AG04450 (cell line): Measurements from ENCODE around the gene TOM1. TPM values are rescaled to one million over a fixed set of nuclear protein-coding genes. Genes with fewer than 3 reads are reported as not detected.
A peak's percentile ranks its signal among the peaks of the same experiment; 100 is the strongest.
"Not testable (repeated sequence)": the region's sequence is repeated elsewhere in the genome, so short reads cannot be mapped to it uniquely, and the experiment has no call there.

Experiments used
- CTCF ChIA-PET: fragments of 300-600, 350-600 bp; formaldehyde crosslinking; extraction: SDS; loops from one replicate; lab custom pipeline; 2022; ENCODE audit warnings: antibody characterized with exemption, inconsistent platforms; lab: Charles Lee
- POLR2A ChIA-PET: fragments of 350-600 bp; formaldehyde crosslinking; extraction: SDS; loops from one replicate; lab custom pipeline; 2021; ENCODE audit warnings: antibody characterized with exemption, inconsistent platforms; lab: Yijun Ruan, JAX
- DNase-seq: peaks from one replicate; pipeline ENCODE4 v3.0.0-alpha.2; 2011; ENCODE audit warnings: low read depth, low spot score
- H3K27ac ChIP-seq: one replicate; pipeline ENCODE4 v1.5.1; 2012; ENCODE audit warnings: low read depth, low read length, control low read depth
- H3K27me3 ChIP-seq: one replicate; pipeline ENCODE4 v1.6.0; 2012; ENCODE audit warnings: low read length; ENCODE audit not compliant: control insufficient read depth, insufficient read depth
- H3K4me3 ChIP-seq: 2 replicates; pipeline ENCODE4 v1.5.1; 2011; ENCODE audit warnings: mild to moderate bottlenecking, low read depth, low read length, control low read depth
- H3K9me3 ChIP-seq: 2 replicates; pipeline ENCODE4 v1.5.1; 2012; ENCODE audit warnings: low read length; ENCODE audit not compliant: control insufficient read depth, insufficient read depth
- CTCF ChIP-seq: IDR thresholded peaks from 2 replicates; pipeline ENCODE4 v1.5.1; 2011; ENCODE audit warnings: low read depth, low read length, control low read depth, inconsistent platforms
- polyA plus RNA-seq: library from polyadenylated mRNA; depleted of rRNA; stranded (reverse); fragments of >200 nt; gene quantifications from 2 replicates; pipeline ENCODE4 v1.2.3, GENCODE V29; 2011

Gene TOM1
- polyA plus RNA-seq, 1 experiment: 40.0 TPM

- DNase-seq: no peak
- POLR2A ChIA-PET: interaction anchor here (1.1 kb wide), 1 partner anchor 19 kb away, joined by 4 read pairs; no protein-coding TSS in a partner anchor
- no peaks in the 10 kb centered on the region for H3K9me3 ChIP-seq
- H3K4me3 ChIP-seq: no peak overlapping the region
- no peak overlapping the region for H3K27ac ChIP-seq
- TF ChIP-seq CTCF: no peak
- CTCF ChIA-PET: no interaction called here
- H3K27me3 ChIP-seq: no peaks in the 10 kb centered on the region
These were observed 58.4 kb downstream of the TOM1 start for GRCh38 chr22:35357883-35358621.

- no peak overlapping the region for H3K27ac ChIP-seq
- no peaks in the 10 kb centered on the region for H3K9me3 ChIP-seq
- DNase-seq: no peak
- no peak overlapping the region for H3K4me3 ChIP-seq
- H3K27me3 ChIP-seq: no peaks in the 10 kb centered on the region
- no peak for TF ChIP-seq CTCF
- ChIA-PET POLR2A (interaction anchor here (1.1 kb wide), 1 partner anchor 22 kb away, joined by 3 read pairs; no protein-coding TSS in a partner anchor), CTCF (interaction anchor here (0.6 to 1.6 kb wide), 2 partner anchors 9 to 213 kb away, joined by 4 read pairs; no protein-coding TSS in a partner anchor)
These were observed 59.8 kb downstream of the TOM1 start for GRCh38 chr22:35359380-35360065.

DNA sequence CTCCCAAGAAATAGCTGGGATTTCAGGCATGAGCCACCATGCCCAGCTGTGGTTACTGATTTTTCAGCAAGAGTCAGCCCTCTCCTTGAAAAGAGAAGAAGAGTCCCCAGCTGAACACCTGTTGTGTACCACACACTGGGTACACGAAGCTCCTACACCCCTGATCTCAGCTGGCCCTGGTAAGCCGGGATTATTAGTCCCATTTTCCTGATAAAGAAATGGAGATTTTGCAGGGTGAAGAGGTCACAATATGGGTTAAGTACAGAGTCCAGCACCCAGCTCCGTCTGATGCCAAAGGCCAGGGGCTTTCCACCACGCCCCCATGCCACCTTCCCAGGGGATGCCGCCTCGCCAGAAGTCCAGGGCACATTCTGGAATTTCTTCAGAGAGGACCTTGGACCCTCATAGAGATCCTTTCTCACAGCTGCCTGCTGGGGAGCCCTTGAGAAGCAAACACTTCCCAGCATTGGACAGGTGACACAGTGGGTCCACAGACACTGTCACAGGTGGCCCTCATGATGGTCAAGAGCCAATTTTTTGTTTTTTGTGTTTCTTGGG lies 61.4 kb downstream of the TOM1 start:
- Histone ChIP-seq H3K4me3 (no peak overlapping the region), H3K27ac (no peak overlapping the region), H3K9me3 (no peaks in the 10 kb centered on the region), H3K27me3 (no peaks in the 10 kb centered on the region)
- ChIA-PET CTCF (interaction anchor here (1.2 kb wide), 1 partner anchor 10 kb away, joined by 3 read pairs; no protein-coding TSS in a partner anchor), POLR2A (interaction anchor here (0.5 kb wide), 1 partner anchor 24 kb away, joined by 4 read pairs; no protein-coding TSS in a partner anchor)
- no peak for DNase-seq
- no peak for TF ChIP-seq CTCF

DNA sequence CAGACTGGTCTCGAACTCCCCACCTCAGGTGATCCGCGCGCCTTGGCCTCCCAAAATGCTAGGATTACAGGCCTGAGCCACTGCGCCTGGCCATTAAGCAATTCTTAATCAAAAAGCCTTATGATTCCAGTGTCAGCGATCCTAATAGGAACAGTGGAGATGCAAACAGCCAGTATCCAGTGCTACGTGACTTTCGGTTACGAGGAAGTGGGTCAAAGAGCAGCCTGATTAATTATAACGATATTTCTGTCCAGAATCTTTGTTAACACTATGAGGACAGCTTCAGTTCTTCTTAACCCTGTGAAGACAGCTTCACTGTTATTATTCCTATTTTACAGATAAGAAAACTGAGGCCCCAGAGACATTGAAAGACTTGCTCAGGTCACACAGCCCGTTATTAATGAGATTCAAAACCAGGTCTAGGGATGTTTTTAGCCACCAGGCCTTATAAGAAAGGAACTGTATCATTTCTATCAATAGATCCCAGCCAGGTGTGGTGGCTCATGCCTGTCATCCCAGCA lies 63.9 kb downstream of the TOM1 start:
- ChIA-PET CTCF (interaction anchor here (0.9 to 1.2 kb wide), 2 partner anchors 12 to 220 kb away, joined by 3 read pairs; no protein-coding TSS in a partner anchor), POLR2A (interaction anchor here (1.6 to 1.9 kb wide), 2 partner anchors 13 to 17 kb away, joined by 4 read pairs; partner anchors contain the start of gene HMOX1)
- no peak for TF ChIP-seq CTCF
- Histone ChIP-seq H3K9me3 (no peaks in the 10 kb centered on the region; the same call in 1 of the 2 replicates), H3K27me3 (no peaks in the 10 kb centered on the region), H3K27ac (no peak overlapping the region), H3K4me3 (no peak overlapping the region)
- no peak for DNase-seq

DNA sequence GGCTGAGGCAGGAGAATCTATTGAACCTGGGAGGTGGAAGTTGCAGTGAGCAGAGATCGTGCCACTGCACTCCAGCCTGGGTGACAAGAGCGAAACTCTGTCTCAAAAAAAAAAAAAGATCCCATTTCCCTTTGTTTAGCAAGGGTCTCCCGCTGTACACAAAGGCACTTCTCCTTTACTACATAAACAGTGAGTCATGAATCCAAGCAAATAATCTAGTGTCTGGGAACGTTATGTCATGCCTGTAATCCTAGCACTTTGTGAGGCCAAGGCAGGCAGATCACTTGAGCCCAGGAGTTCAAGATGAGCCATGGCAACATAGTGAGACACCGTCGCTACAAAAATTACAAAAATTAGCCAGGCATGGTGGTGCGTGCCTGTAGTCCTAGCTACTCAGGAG lies 64.5 kb downstream of the TOM1 start:
- DNase-seq: peak; percentile 51
- POLR2A ChIA-PET: interaction anchor here (0.6 to 1.9 kb wide), 2 partner anchors 13 to 17 kb away, joined by 3 to 4 read pairs; partner anchors contain the start of gene HMOX1

More for the DNA sequence above, 64.5 kb downstream of the TOM1 start:
- CTCF ChIA-PET: interaction anchor here (0.6 to 1.2 kb wide), 3 partner anchors 13 to 219 kb away, joined by 3 to 10 read pairs (median 3); no protein-coding TSS in a partner anchor
- H3K27me3 ChIP-seq, H3K4me3 ChIP-seq, H3K9me3 ChIP-seq: not testable (repeated sequence)
- H3K27ac ChIP-seq: peak overlapping the region; percentile 39
